Mesenchymal stem cell (in vitro differentiated cells and primary cell): ENCODE data around the gene MYOCD.

ENCODE experiments used
- DNase-seq: peaks from one replicate; pipeline ENCODE4 v3.0.0-alpha.2; 2013
- H2AFZ ChIP-seq: one replicate; pipeline ENCODE4 v1.6.1; 2013; ENCODE audit warnings: low read depth, mild to moderate bottlenecking, control low read depth, inconsistent platforms, low read length, moderate library complexity
- H2AK5ac ChIP-seq: 2 replicates; pipeline ENCODE4 v1.6.1; 2013; ENCODE audit warnings: low read length, moderate library complexity, mild to moderate bottlenecking, inconsistent platforms; ENCODE audit not compliant: severe bottlenecking
- H2BK120ac ChIP-seq: one replicate; pipeline ENCODE4 v1.6.1; 2013; ENCODE audit warnings: low read depth, mild to moderate bottlenecking, inconsistent platforms, low read length, moderate library complexity
- H2BK12ac ChIP-seq, 2 experiments: one replicate each; pipeline ENCODE4 v1.6.1; 2013; ENCODE audit warnings: inconsistent platforms in 2 of 2, low read length in 2 of 2, mild to moderate bottlenecking in 2 of 2, moderate library complexity in 2 of 2, control low read depth in 1 of 2
- H2BK15ac ChIP-seq: one replicate; pipeline ENCODE4 v1.6.1; 2013; ENCODE audit warnings: mild to moderate bottlenecking, low read depth, inconsistent platforms; ENCODE audit not compliant: poor library complexity, severe bottlenecking
- H2BK5ac ChIP-seq: 2 replicates; pipeline ENCODE4 v1.6.1; 2013; ENCODE audit warnings: low read depth, mild to moderate bottlenecking, low read length, control low read depth, inconsistent platforms; ENCODE audit not compliant: poor library complexity, severe bottlenecking
- H3K14ac ChIP-seq, 2 experiments: one replicate each; pipeline ENCODE4 v1.6.1; 2013; ENCODE audit warnings: inconsistent platforms in 2 of 2, low read length in 2 of 2, control low read depth in 1 of 2, mild to moderate bottlenecking in 1 of 2, moderate library complexity in 1 of 2
- H3K18ac ChIP-seq, 2 experiments: one replicate each; pipeline ENCODE4 v1.6.1; 2013; ENCODE audit warnings: inconsistent platforms in 2 of 2, low read length in 2 of 2, control low read depth in 1 of 2, low read depth in 1 of 2, mild to moderate bottlenecking in 1 of 2
- H3K23ac ChIP-seq, 2 experiments: one replicate each; pipeline ENCODE4 v1.6.1; 2013; ENCODE audit warnings: inconsistent platforms in 2 of 2, low read length in 2 of 2, mild to moderate bottlenecking in 2 of 2, moderate library complexity in 2 of 2, control low read depth in 1 of 2
- H3K27ac ChIP-seq: 2 replicates; pipeline ENCODE4 v1.5.1; 2013; ENCODE audit warnings: mild to moderate bottlenecking, moderate library complexity, low read length, control low read depth, inconsistent platforms; ENCODE audit not compliant: poor library complexity, severe bottlenecking
- H3K27me3 ChIP-seq, 2 experiments: 2 replicates each; pipeline versions ENCODE4 v1.6.1 to v1.7.0; 2013; ENCODE audit warnings: low read length in 2 of 2, mild to moderate bottlenecking in 2 of 2, moderate library complexity in 2 of 2, control low read depth in 1 of 2, inconsistent platforms in 1 of 2; ENCODE audit not compliant: control insufficient read depth in 1 of 2, insufficient read depth in 1 of 2
- H3K36me3 ChIP-seq, 2 experiments: 2 replicates each; pipeline versions ENCODE4 v1.6.1 to v1.7.0; 2013; ENCODE audit warnings: low read length in 2 of 2, control low read depth in 1 of 2, inconsistent platforms in 1 of 2, low read depth in 1 of 2, mild to moderate bottlenecking in 1 of 2; ENCODE audit not compliant: insufficient read depth in 2 of 2, control insufficient read depth in 1 of 2
- H3K4ac ChIP-seq, 2 experiments: one replicate each; pipeline ENCODE4 v1.6.1; 2013; ENCODE audit warnings: inconsistent platforms in 2 of 2, low read length in 2 of 2, mild to moderate bottlenecking in 2 of 2, moderate library complexity in 2 of 2, control low read depth in 1 of 2, low read depth in 1 of 2
- H3K4me1 ChIP-seq: 2 replicates; pipeline ENCODE4 v1.6.1; 2013; ENCODE audit warnings: low read depth, low read length, control low read depth; ENCODE audit not compliant: control insufficient read depth, insufficient read depth
- H3K4me2 ChIP-seq: 2 replicates; pipeline ENCODE4 v1.6.1; 2013; ENCODE audit warnings: low read length, mild to moderate bottlenecking, inconsistent platforms; ENCODE audit not compliant: poor library complexity, severe bottlenecking
- H3K4me3 ChIP-seq, 2 experiments: 2 replicates each; pipeline versions ENCODE4 v1.5.1 to v1.7.0; 2013; ENCODE audit warnings: low read length in 2 of 2, mild to moderate bottlenecking in 2 of 2, control low read depth in 1 of 2, low read depth in 1 of 2; ENCODE audit not compliant: insufficient read depth in 1 of 2
- H3K79me1 ChIP-seq: replicated peaks from 2 replicates; pipeline ENCODE4 v1.6.1; 2013; ENCODE audit warnings: mild to moderate bottlenecking, control low read depth, low read length, inconsistent platforms; ENCODE audit not compliant: poor library complexity, severe bottlenecking
- H3K9ac ChIP-seq: 2 replicates; pipeline ENCODE4 v1.7.0; 2013; ENCODE audit warnings: mild to moderate bottlenecking, low read length, moderate library complexity
- H3K9me3 ChIP-seq: 2 replicates; pipeline ENCODE4 v1.7.0; 2013; ENCODE audit warnings: mild to moderate bottlenecking, low read length; ENCODE audit not compliant: control insufficient read depth
- H4K8ac ChIP-seq: one replicate; pipeline ENCODE4 v1.6.1; 2013; ENCODE audit warnings: inconsistent platforms, mild to moderate bottlenecking, low read length, moderate library complexity
- H4K91ac ChIP-seq: one replicate; pipeline ENCODE4 v1.6.1; 2013; ENCODE audit warnings: mild to moderate bottlenecking, low read length, inconsistent platforms
- WGBS: methylation state at CpG from one replicate; pipeline ENCODE4 v1.1.7; 2013; ENCODE audit warnings: mixed read lengths; 5-methylcytosine and 5-hydroxymethylcytosine counted together

Gene MYOCD

GRCh38 chr17:12712415-12712814, 46.7 kb downstream of the MYOCD start:
- Histone ChIP-seq H3K27me3 (peaks cover 0 to 20% of the 10 kb centered on the region in 2 experiments), H3K4ac (no peak overlapping the region), H2AK5ac (no peak overlapping the region), H3K9ac (no peak overlapping the region), H3K4me3 (no peak overlapping the region), H2AFZ (no peak overlapping the region), H2BK15ac (no peak overlapping the region), H4K8ac (no peak overlapping the region), H3K9me3 (no peaks in the 10 kb centered on the region), H3K36me3 (no peaks in the 10 kb centered on the region), H4K91ac (no peak overlapping the region), H2BK5ac (no peak overlapping the region), H3K14ac (no peak overlapping the region), H3K4me1 (no peaks in the 10 kb centered on the region), H3K4me2 (no peak overlapping the region), H3K18ac (no peak overlapping the region), H3K79me1 (no peaks in the 10 kb centered on the region), H3K23ac (no peak overlapping the region), H2BK120ac (no peak overlapping the region), H2BK12ac (no peak overlapping the region), H3K27ac (no peak overlapping the region)
- peak; percentile 11 for DNase-seq
- WGBS: 58% methylated on average over 4 of the region's 4 CpGs

GRCh38 chr17:12712941-12713340, 47.3 kb downstream of the MYOCD start:
- Histone ChIP-seq H2AK5ac (no peak overlapping the region), H2BK12ac (no peak overlapping the region), H4K91ac (no peak overlapping the region), H3K9ac (no peak overlapping the region), H3K14ac (no peak overlapping the region), H2BK5ac (no peak overlapping the region), H3K4me3 (no peak overlapping the region), H3K27me3 (peaks cover 0 to 20% of the 10 kb centered on the region in 2 experiments), H3K9me3 (no peaks in the 10 kb centered on the region), H3K4ac (no peak overlapping the region), H3K36me3 (no peaks in the 10 kb centered on the region), H3K4me2 (no peak overlapping the region), H3K4me1 (no peaks in the 10 kb centered on the region), H2AFZ (no peak overlapping the region), H3K23ac (no peak overlapping the region), H2BK15ac (no peak overlapping the region), H3K27ac (no peak overlapping the region), H3K79me1 (no peaks in the 10 kb centered on the region), H3K18ac (no peak overlapping the region), H2BK120ac (no peak overlapping the region), H4K8ac (no peak overlapping the region)
- 58% methylated on average over 2 of the region's 3 CpGs for WGBS
- DNase-seq: no peak

GRCh38 chr17:12719948-12720347, 54.3 kb downstream of the MYOCD start:
- H3K14ac ChIP-seq: no peak overlapping the region
- no peak overlapping the region for H3K4me3 ChIP-seq
- H3K4ac ChIP-seq: no peak overlapping the region
- peaks cover 0 to 8% of the 10 kb centered on the region in 2 experiments for H3K27me3 ChIP-seq
- no peak overlapping the region for H3K23ac ChIP-seq
- no peak overlapping the region for H3K4me2 ChIP-seq
- WGBS: 98% methylated on average over 11 of the region's 11 CpGs
- H3K27ac ChIP-seq: no peak overlapping the region
- H2AFZ ChIP-seq: no peak overlapping the region
- no peak overlapping the region for H3K9ac ChIP-seq
- H3K9me3 ChIP-seq: no peaks in the 10 kb centered on the region
- no peak overlapping the region for H4K8ac ChIP-seq
- no peaks in the 10 kb centered on the region for H3K79me1 ChIP-seq
- no peak overlapping the region for H3K18ac ChIP-seq
- H2BK15ac ChIP-seq: no peak overlapping the region
- H3K36me3 ChIP-seq: no peaks in the 10 kb centered on the region
- H2AK5ac ChIP-seq: no peak overlapping the region
- H2BK5ac ChIP-seq: no peak overlapping the region
- H4K91ac ChIP-seq: no peak overlapping the region
- H3K4me1 ChIP-seq: no peaks in the 10 kb centered on the region
- no peak overlapping the region for H2BK120ac ChIP-seq
- H2BK12ac ChIP-seq: no peak overlapping the region
- DNase-seq: no peak

GRCh38 chr17:12721581-12721980, 55.9 kb downstream of the MYOCD start:
- Histone ChIP-seq H3K27ac (no peak overlapping the region), H3K27me3 (no peaks in the 10 kb centered on the region), H2BK120ac (no peak overlapping the region), H3K4me2 (no peak overlapping the region), H3K18ac (no peak overlapping the region), H4K91ac (no peak overlapping the region), H3K23ac (no peak overlapping the region), H2BK15ac (no peak overlapping the region), H3K14ac (no peak overlapping the region), H3K4me3 (no peak overlapping the region), H3K79me1 (no peaks in the 10 kb centered on the region), H4K8ac (no peak overlapping the region), H2AFZ (no peak overlapping the region), H3K9ac (no peak overlapping the region), H3K4me1 (no peaks in the 10 kb centered on the region), H3K36me3 (no peaks in the 10 kb centered on the region), H3K4ac (no peak overlapping the region), H2AK5ac (no peak overlapping the region), H3K9me3 (no peaks in the 10 kb centered on the region), H2BK12ac (no peak overlapping the region), H2BK5ac (no peak overlapping the region)
- no peak for DNase-seq
- WGBS: 92% methylated on average over 1 of the region's 1 CpG
